T-helper 2 cell (primary cell): Measurements from ENCODE around the gene TRIP6.
"Not testable (repeated sequence)": the region's sequence is repeated elsewhere in the genome, so short reads cannot be mapped to it uniquely, and the experiment has no call there.

Experiments
- DNase-seq, 5 experiments: peaks; one replicate each; pipeline versions ENCODE4 v3.0.0 to v3.0.0-alpha.2; 2012 to 2022

TRIP6 gene

GRCh38 chr7:100919779-100920437 lies 52.7 kb downstream of the TRIP6 start:
- not testable (repeated sequence) for DNase-seq

GRCh38 chr7:100921039-100921438 lies 53.9 kb downstream of the TRIP6 start:
- DNase-seq = no peak
